GM06990 (cell line): ENCODE measurements around the gene ELMO1.

Experiments used
- DNase-seq: peaks from one replicate; pipeline ENCODE4 v3.0.0-alpha.2; 2011; ENCODE audit not compliant: insufficient read length; ENCODE audit errors: extremely low read depth
- H3K27me3 ChIP-seq: replicated peaks from 2 replicates; pipeline ENCODE4 v1.6.0; 2011; ENCODE audit warnings: low read length; ENCODE audit not compliant: control insufficient read depth, insufficient read depth
- H3K36me3 ChIP-seq: 2 replicates; pipeline ENCODE4 v1.5.1; 2011; ENCODE audit warnings: low read length; ENCODE audit not compliant: control insufficient read depth, insufficient read depth
- H3K4me3 ChIP-seq: replicated peaks from 2 replicates; pipeline ENCODE4 v1.5.1; 2011; ENCODE audit warnings: low read depth, mild to moderate bottlenecking, control low read depth, low read length
- TF ChIP-seq, protein P1 (sequence below): IDR thresholded peaks from 2 replicates; pipeline ENCODE4 v1.5.1; 2011; ENCODE audit warnings: low read length, control low read depth, mild to moderate bottlenecking, inconsistent platforms; ENCODE audit not compliant: insufficient read depth, poor library complexity, severe bottlenecking

ELMO1 gene

DNA sequence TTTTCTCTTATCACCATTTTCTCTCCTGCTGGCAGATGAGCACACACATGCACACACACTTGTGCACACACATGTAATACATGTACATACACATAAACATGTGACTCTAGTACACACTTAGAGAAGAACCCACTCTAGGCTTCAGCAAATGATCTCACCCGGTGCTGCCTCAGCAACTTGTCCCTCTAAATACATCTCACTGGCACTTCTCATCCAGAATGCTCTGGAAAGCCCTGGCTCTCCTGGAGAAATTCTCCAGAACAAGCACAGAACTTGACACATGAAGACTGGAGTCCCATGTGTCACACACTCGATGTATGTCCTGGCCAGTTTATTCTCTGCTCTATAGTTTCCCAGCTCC, 254.9 kb downstream of the ELMO1 start:
- TF ChIP-seq, protein P1, sequence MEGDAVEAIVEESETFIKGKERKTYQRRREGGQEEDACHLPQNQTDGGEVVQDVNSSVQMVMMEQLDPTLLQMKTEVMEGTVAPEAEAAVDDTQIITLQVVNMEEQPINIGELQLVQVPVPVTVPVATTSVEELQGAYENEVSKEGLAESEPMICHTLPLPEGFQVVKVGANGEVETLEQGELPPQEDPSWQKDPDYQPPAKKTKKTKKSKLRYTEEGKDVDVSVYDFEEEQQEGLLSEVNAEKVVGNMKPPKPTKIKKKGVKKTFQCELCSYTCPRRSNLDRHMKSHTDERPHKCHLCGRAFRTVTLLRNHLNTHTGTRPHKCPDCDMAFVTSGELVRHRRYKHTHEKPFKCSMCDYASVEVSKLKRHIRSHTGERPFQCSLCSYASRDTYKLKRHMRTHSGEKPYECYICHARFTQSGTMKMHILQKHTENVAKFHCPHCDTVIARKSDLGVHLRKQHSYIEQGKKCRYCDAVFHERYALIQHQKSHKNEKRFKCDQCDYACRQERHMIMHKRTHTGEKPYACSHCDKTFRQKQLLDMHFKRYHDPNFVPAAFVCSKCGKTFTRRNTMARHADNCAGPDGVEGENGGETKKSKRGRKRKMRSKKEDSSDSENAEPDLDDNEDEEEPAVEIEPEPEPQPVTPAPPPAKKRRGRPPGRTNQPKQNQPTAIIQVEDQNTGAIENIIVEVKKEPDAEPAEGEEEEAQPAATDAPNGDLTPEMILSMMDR = no peak
- peaks cover 13% of the 10 kb centered on the region for H3K36me3 ChIP-seq
- no peaks in the 10 kb centered on the region for H3K27me3 ChIP-seq
- no peak overlapping the region for H3K4me3 ChIP-seq
- DNase-seq = no peak

GRCh38 chr7:37193087-37193774, 255.4 kb downstream of the ELMO1 start:
- TF ChIP-seq, protein P1 = no peak
- no peaks in the 10 kb centered on the region for H3K27me3 ChIP-seq
- H3K4me3 ChIP-seq = no peak overlapping the region
- H3K36me3 ChIP-seq = peaks cover 13% of the 10 kb centered on the region
- no peak for DNase-seq

DNA sequence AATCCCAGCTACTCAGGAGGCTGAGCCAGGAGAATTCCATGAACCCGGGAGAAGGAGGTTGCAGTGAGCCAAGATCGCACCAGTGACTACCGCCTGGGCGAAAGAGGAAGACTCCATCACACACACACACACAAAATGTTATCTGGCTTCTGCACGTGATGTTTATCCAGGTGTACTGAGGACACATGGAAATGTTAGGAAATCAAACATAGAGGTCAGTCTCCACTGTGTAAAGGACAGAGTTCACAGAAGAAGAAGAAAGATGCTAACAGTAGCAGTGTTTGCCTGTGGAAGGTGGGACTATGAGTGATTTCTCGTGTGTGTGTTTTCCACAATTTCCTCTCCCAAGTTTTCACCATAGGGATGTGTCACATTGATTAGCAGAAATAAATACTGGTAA, 256.9 kb downstream of the ELMO1 start:
- H3K4me3 ChIP-seq = no peak overlapping the region
- TF ChIP-seq, protein P1 = no peak

DNA sequence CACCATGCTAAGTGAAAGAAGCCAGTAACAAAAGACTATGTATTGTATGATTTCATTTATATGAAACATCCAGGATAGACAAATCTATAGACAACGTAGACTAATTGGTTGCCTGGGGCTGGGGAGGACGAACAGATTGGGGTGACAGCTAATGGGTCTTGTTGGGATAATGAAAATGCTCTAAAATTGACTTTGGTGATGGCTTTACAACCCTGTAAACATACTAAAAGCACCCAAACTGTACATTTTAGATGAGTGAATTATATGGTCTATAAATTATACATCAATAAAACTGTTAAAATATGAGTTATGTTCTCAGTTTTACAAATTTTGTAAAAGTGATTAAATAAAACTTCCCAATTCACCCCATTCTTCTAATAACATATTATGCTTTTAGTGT, 261.5 kb downstream of the ELMO1 start:
- no peaks in the 10 kb centered on the region; the same call in none of the 2 replicates for H3K36me3 ChIP-seq
- DNase-seq = no peak

More for the DNA sequence above, 256.9 kb downstream of the ELMO1 start:
- no peaks in the 10 kb centered on the region for H3K27me3 ChIP-seq
- no peak for DNase-seq
- H3K36me3 ChIP-seq = peaks cover 9% of the 10 kb centered on the region

GRCh38 chr7:37186753-37187152, 261.9 kb downstream of the ELMO1 start:
- TF ChIP-seq, protein P1 = no peak
- Histone ChIP-seq H3K27me3 (no peaks in the 10 kb centered on the region), H3K36me3 (no peaks in the 10 kb centered on the region; the same call in 1 of the 2 replicates), H3K4me3 (no peak overlapping the region)
- DNase-seq = no peak

More for the DNA sequence above, 261.5 kb downstream of the ELMO1 start:
- Histone ChIP-seq H3K4me3 (no peak overlapping the region), H3K27me3 (no peaks in the 10 kb centered on the region)
- TF ChIP-seq, protein P1 = no peak
